ENCODE data around the gene SCPEP1. TPM values are rescaled to one million over a fixed set of nuclear protein-coding genes. Genes with fewer than 3 reads are reported as not detected.

SCPEP1 gene
- total RNA-seq, 1 experiment from 2014 or later, result 29.6 TPM

GRCh38 chr17:57020208-57020607, 42.3 kb downstream of the SCPEP1 start:
- Mint-ChIP-seq H3K4me1 (peaks cover 35 to 55% of the 10 kb centered on the region in 2 experiments), H3K36me3 (ENCODE audit: insufficient read depth in 1 of 3, low read depth in 3 of 3) (peaks cover 6 to 14% (median 8%) of the 10 kb centered on the region in 3 experiments; a peak in 6 of 7 replicates), H3K27me3 (ENCODE audit: low read depth) (no peaks in the 10 kb centered on the region), H3K9me3 (peaks cover 13 to 20% of the 10 kb centered on the region in 2 experiments), H3K27ac (0 out of 7 replicates have a peak overlapping the region, but pooled peaks of 1 of the 3 experiments have one; percentile 5), H3K4me3 (no peak overlapping the region)
- Histone ChIP-seq H3K27ac (ENCODE audit: insufficient read length, low read depth, low read length) (no peak overlapping the region), H3K18ac (ENCODE audit: insufficient read length, low read depth, low read length) (no peak overlapping the region), H2BK5ac (ENCODE audit: insufficient read length, low read length) (no peak overlapping the region), H4K5ac (ENCODE audit: insufficient read length, low read depth, low read length) (no peak overlapping the region), H3K79me1 (ENCODE audit: insufficient read depth, low read depth, low read length, poor library complexity, severe bottlenecking) (no peaks in the 10 kb centered on the region), H3K23me2 (ENCODE audit: insufficient read length, low read depth, low read length, poor library complexity, severe bottlenecking) (no peaks in the 10 kb centered on the region), H2BK12ac (ENCODE audit: insufficient read length, low read depth, low read length) (no peak overlapping the region), H4K8ac (replicated peaks; ENCODE audit: insufficient read length, low read depth, low read length) (no peak overlapping the region), H2AFZ (ENCODE audit: low read length) (no peak overlapping the region), H2BK20ac (ENCODE audit: low read depth, low read length, poor library complexity, severe bottlenecking) (no peak overlapping the region), H3K79me2 (ENCODE audit: insufficient read depth, low read length) (no peaks in the 10 kb centered on the region), H3K27me3 (ENCODE audit: insufficient read depth, low read length) (no peaks in the 10 kb centered on the region), H3K4me1 (ENCODE audit: insufficient read depth, low read length) (peaks cover 15% of the 10 kb centered on the region; the same call in 1 of the 2 replicates), H3K23ac (ENCODE audit: insufficient read length, low read depth, low read length) (no peak overlapping the region), H2BK15ac (ENCODE audit: low read depth, low read length) (no peak overlapping the region), H3T11ph (ENCODE audit: low read length) (no peak overlapping the region), H2BK120ac (ENCODE audit: low read depth, low read length, poor library complexity, severe bottlenecking) (no peak overlapping the region), H3K9ac (ENCODE audit: extremely low read depth, insufficient read length, low read length) (no peak overlapping the region), H4K91ac (ENCODE audit: insufficient read length, low read depth, low read length) (no peak overlapping the region), H3K9me3 (ENCODE audit: control insufficient read depth, low read depth, low read length) (no peaks in the 10 kb centered on the region), H3K56ac (ENCODE audit: insufficient read length, low read depth, low read length) (no peak overlapping the region), H3K14ac (ENCODE audit: insufficient read depth, low read length) (no peak overlapping the region), H4K20me1 (ENCODE audit: control insufficient read depth, insufficient read depth, insufficient read length) (no peaks in the 10 kb centered on the region), H3K4me2 (ENCODE audit: insufficient read depth, insufficient read length, low read length) (no peak overlapping the region), H2AK5ac (ENCODE audit: insufficient read length, low read length) (no peak overlapping the region), H3K4ac (ENCODE audit: low read depth, low read length) (no peak overlapping the region)
- no peak for DNase-seq
- TF ChIP-seq CTCF (conservative IDR thresholded peaks at IDR 0.05), result no peak
- no CpG with 5 or more reads among the region's 3 CpGs for WGBS (ENCODE audit: extremely low coverage, insufficient read length, low lambda C conversion rate)
